HEK293 (cell line): ENCODE results near the gene DLG1.
A peak's percentile ranks its signal among the peaks of the same experiment; 100 is the strongest.

Experiments
- CTCF ChIA-PET: fragments of 350-600 bp; formaldehyde crosslinking; extraction: SDS; loops from one replicate; lab custom pipeline; 2021; ENCODE audit warnings: antibody characterized with exemption; lab: Yijun Ruan, JAX
- POLR2A ChIA-PET: fragments of 300-600 bp; formaldehyde crosslinking; extraction: SDS; loops from one replicate; lab custom pipeline; 2020; ENCODE audit warnings: antibody characterized with exemption, inconsistent platforms; lab: Yijun Ruan, JAX
- H3K27ac ChIP-seq: fragments of 200-500 bp; sonication (Bioruptor generic); 2 replicates; pipeline ENCODE4 v1.5.1; 2014; ENCODE audit warnings: low read depth, low read length, control low read depth, inconsistent platforms; ENCODE audit errors: extremely low read depth
- H3K36me3 ChIP-seq, 2 experiments: fragments of 200-500 bp in 1 of 2; sonication (Bioruptor generic) in 1 of 2; 1 replicate in 1 of 2; 2 replicates in 1 of 2; pipeline ENCODE4 v1.5.1; 2014 to 2017; ENCODE audit warnings: inconsistent platforms in 2 of 2, low read length in 2 of 2; ENCODE audit not compliant: control insufficient read depth in 2 of 2, insufficient read depth in 1 of 2
- H3K4me1 ChIP-seq: fragments of 200-500 bp; sonication (Bioruptor generic); 2 replicates; pipeline ENCODE4 v1.5.1; 2014; ENCODE audit warnings: mild to moderate bottlenecking, low read length, inconsistent platforms; ENCODE audit not compliant: control insufficient read depth, insufficient read depth
- H3K4me3 ChIP-seq: 2 replicates; pipeline ENCODE4 v1.5.1; 2011; ENCODE audit warnings: low read depth, mild to moderate bottlenecking, control low read depth, low read length, moderate library complexity
- H3K9me3 ChIP-seq: fragments of 200-500 bp; sonication (Bioruptor generic); 2 replicates; pipeline ENCODE4 v1.5.1; 2014; ENCODE audit warnings: low read depth, low read length, inconsistent platforms; ENCODE audit not compliant: control insufficient read depth, insufficient read depth
- ELK4 ChIP-seq: IDR thresholded peaks from 2 replicates; pipeline ENCODE4 v1.6.1; 2011; ENCODE audit warnings: mild to moderate bottlenecking, low read depth, low read length, borderline replicate concordance
- FEZF1 ChIP-seq: fragments of 450-650 bp; formaldehyde crosslinking; IDR thresholded peaks from 2 replicates; pipeline ENCODE4 v1.5.1; 2016; ENCODE audit warnings: missing biosample characterization, missing genetic modification characterization
- KLF10 ChIP-seq: fragments of 450-650 bp; IDR thresholded peaks from 2 replicates; pipeline ENCODE4 v1.5.1; 2018; ENCODE audit warnings: missing biosample characterization, mild to moderate bottlenecking, missing genetic modification characterization
- MZF1 ChIP-seq: fragments of 450-650 bp; formaldehyde crosslinking; IDR thresholded peaks from 2 replicates; pipeline ENCODE4 v1.5.1; 2017; ENCODE audit warnings: missing biosample characterization, missing genetic modification characterization, borderline replicate concordance
- TRIM28 ChIP-seq: IDR thresholded peaks from 2 replicates; pipeline ENCODE4 v1.6.1; 2011; ENCODE audit warnings: low read length, control low read depth, borderline replicate concordance
- ZBTB26 ChIP-seq: fragments of 450-650 bp; formaldehyde crosslinking; optimal IDR thresholded peaks from 2 replicates; pipeline ENCODE3; 2016; ENCODE audit warnings: missing biosample characterization, mild to moderate bottlenecking, missing genetic modification characterization
- ZNF10 ChIP-seq: fragments of 450-650 bp; formaldehyde crosslinking; IDR thresholded peaks from 2 replicates; pipeline ENCODE4 v1.5.1; 2017; ENCODE audit warnings: missing biosample characterization, missing genetic modification characterization
- ZNF184 ChIP-seq: fragments of 450-650 bp; IDR thresholded peaks from 2 replicates; pipeline ENCODE4 v1.5.1; 2018; ENCODE audit warnings: missing biosample characterization, mild to moderate bottlenecking, missing genetic modification characterization
- ZNF280C ChIP-seq: fragments of 450-650 bp; formaldehyde crosslinking; IDR thresholded peaks from 2 replicates; pipeline ENCODE4 v1.5.1; 2016; ENCODE audit warnings: missing biosample characterization, missing genetic modification characterization
- ZNF549 ChIP-seq: fragments of 450-650 bp; IDR thresholded peaks from 2 replicates; pipeline ENCODE4 v1.5.1; 2018; ENCODE audit warnings: missing biosample characterization, missing genetic modification characterization, mild to moderate bottlenecking, inconsistent platforms, moderate library complexity
- ZNF558 ChIP-seq: fragments of 450-650 bp; formaldehyde crosslinking; IDR thresholded peaks from 2 replicates; pipeline ENCODE4 v1.5.1; 2016; ENCODE audit warnings: missing biosample characterization, missing genetic modification characterization
- ZNF623 ChIP-seq: fragments of 450-650 bp; formaldehyde crosslinking; IDR thresholded peaks from 2 replicates; pipeline ENCODE4 v1.5.1; 2016; ENCODE audit warnings: missing biosample characterization, missing genetic modification characterization
- ZNF629 ChIP-seq: fragments of 450-650 bp; formaldehyde crosslinking; IDR thresholded peaks from 2 replicates; pipeline ENCODE4 v1.5.1; 2017; ENCODE audit warnings: missing biosample characterization, missing genetic modification characterization
- ZNF792 ChIP-seq: fragments of 450-650 bp; formaldehyde crosslinking; IDR thresholded peaks from 2 replicates; pipeline ENCODE4 v1.5.1; 2016; ENCODE audit warnings: missing biosample characterization, missing genetic modification characterization

The DLG1 gene

DNA sequence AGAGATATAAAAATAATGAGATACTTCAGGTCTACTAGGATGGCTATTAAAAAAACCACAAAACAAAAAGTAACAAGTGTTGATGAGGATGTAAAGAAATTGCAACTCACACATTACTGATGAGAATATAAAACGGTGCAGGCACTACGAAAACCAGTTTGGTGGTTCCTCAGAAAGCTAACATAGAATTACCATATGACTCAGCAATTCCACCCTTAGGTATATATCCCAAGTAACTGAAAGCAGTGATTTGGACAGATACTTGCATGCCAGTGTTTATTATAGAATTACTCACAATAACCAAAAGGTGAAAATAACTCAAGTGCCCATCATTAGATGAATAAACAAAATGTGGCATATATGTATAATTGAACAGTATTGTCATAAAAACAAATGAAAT is 181.3 kb downstream of the DLG1 start:
- Histone ChIP-seq H3K4me3 (no peak overlapping the region), H3K27ac (no peak overlapping the region), H3K4me1 (no peaks in the 10 kb centered on the region), H3K36me3 (peaks cover 0 to 6% of the 10 kb centered on the region in 2 experiments; a peak in 1 of 3 replicates), H3K9me3 (no peaks in the 10 kb centered on the region)
- TF ChIP-seq ZNF280C (tag by site-specific recombination): no peak
- TF ChIP-seq ZNF629 (tag by site-specific recombination): no peak
- ChIA-PET POLR2A (no interaction called here), CTCF (no interaction called here)

GRCh38 chr3:197114007-197114406 is 184.4 kb downstream of the DLG1 start:
- no peak for TF ChIP-seq ZNF549 (tag by site-specific recombination)
- no peak for TF ChIP-seq ZNF184 (tag by site-specific recombination)
- TF ChIP-seq ZNF558: peak; percentile 92
- Histone ChIP-seq H3K4me1 (no peaks in the 10 kb centered on the region), H3K9me3 (no peaks in the 10 kb centered on the region), H3K27ac (no peak overlapping the region), H3K36me3 (peaks cover 0 to 23% of the 10 kb centered on the region in 2 experiments; a peak in 1 of 3 replicates), H3K4me3 (no peak overlapping the region)
- ChIA-PET POLR2A (no interaction called here), CTCF (interaction anchor here (0.6 to 0.8 kb wide), 2 partner anchors 275 to 396 kb away, joined by 4 to 6 read pairs; no protein-coding TSS in a partner anchor)

GRCh38 chr3:197111685-197112084 is 186.7 kb downstream of the DLG1 start:
- Histone ChIP-seq H3K4me3 (no peak overlapping the region), H3K36me3 (peaks cover 0 to 23% of the 10 kb centered on the region in 2 experiments; a peak in 1 of 3 replicates), H3K4me1 (no peaks in the 10 kb centered on the region), H3K9me3 (no peaks in the 10 kb centered on the region), H3K27ac (no peak overlapping the region)
- CTCF ChIA-PET: no interaction called here
- TF ChIP-seq ZNF10 (tag by site-specific recombination) (no peak), ZBTB26 (tag by site-specific recombination) (no peak), ZNF623 (tag by site-specific recombination) (no peak), ZNF792 (tag by site-specific recombination) (no peak), KLF10 (no peak), MZF1 (no peak), TRIM28 (no peak), FEZF1 (tag by site-specific recombination) (no peak)
- POLR2A ChIA-PET: no interaction called here

- no peak overlapping the region for H3K4me3 ChIP-seq
- TF ChIP-seq ELK4: no peak
- ChIA-PET CTCF (no interaction called here), POLR2A (no interaction called here)
- H3K36me3 ChIP-seq: peaks cover 0 to 20% of the 10 kb centered on the region in 2 experiments; a peak in 1 of 3 replicates
- no peak overlapping the region for H3K27ac ChIP-seq
- H3K9me3 ChIP-seq: no peaks in the 10 kb centered on the region
- H3K4me1 ChIP-seq: no peaks in the 10 kb centered on the region
These were observed 192.6 kb downstream of the DLG1 start for GRCh38 chr3:197105786-197106185.
